ENCODE results near the gene SIGLEC11.
"Not testable (repeated sequence)": the region's sequence is repeated elsewhere in the genome, so short reads cannot be mapped to it uniquely, and the experiment has no call there.

SIGLEC11 gene

DNA sequence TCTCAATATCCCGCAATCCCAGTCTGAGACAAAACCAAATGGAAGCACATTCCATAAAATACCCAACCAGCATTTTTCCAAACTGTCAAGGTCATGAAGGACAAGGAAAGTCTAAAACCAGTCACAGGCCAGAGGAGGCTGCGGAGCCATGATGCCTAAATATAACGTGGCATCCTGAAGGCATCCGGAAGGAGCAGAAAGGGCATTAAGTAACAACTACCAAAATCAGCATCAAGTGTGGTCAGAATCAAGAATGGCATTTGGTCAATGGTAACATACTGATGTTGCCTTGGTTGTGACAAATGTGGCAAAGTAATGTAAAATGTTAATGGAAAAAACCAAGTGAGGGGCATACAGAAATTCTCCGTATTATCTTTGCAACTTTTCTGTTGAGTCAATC lies 35.5 kb downstream of the SIGLEC11 start:
- no peak for DNase-seq (ENCODE audit: low read depth)

DNA sequence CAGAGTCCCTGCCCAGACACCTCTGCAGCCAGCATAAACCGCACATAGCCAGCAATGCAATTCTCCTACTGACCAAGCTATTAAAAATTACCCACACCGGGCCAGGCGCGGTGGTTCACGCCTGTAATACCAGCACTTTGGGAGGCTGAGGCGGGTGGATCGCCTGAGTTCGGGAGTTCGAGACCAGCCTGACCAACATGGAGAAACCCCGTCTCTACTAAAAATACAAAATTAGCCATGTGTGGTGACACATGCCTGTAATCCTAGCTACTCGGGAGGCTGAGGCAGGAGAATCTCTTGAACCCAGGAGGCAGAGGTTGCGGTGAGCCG lies 36.1 kb downstream of the SIGLEC11 start:
- not testable (repeated sequence) for DNase-seq (ENCODE audit: low read depth)

DNA sequence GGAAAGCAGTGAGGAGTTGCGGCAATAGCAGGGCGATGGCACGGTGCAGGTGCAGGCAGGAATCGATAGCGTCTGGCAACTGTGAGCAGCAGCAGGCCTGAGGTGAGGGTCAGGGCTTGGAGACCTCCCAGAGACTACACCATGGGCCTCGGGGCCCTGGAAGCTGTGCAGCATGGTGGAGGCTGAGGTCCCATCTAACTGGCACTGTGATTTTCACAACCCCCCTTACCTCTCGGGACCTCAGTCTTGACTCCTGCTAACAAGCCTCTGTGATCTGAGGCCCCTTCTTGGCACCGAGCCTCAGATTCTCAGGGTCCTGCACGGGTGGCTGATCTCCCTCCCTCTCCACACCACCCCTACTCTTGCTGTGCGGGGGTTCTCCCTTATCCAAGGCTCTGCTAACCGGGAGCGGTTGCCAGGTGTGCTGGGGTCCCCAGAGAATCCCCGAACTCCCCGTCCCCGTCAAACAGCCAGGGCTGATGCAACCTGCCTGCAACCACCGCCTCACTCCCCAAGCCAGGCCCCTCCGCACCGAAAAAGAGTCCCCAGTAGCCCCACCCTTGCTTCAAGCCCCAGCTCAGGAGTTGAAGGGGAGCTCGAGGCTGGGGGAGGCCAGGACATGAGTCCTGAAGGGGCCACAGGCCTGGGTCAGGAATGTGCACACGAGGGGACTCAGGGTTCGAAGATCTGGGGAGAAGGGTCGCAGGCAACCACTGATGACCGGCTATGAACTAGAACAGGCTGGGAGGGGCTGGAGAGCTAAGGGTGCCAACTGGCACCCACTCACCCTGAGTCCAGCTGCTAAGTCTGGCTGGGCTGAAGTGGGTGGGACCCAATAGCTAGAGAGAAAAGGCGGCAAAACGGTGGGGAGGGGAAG lies 36.7 kb downstream of the SIGLEC11 start:
- DNase-seq (ENCODE audit: low read depth), result no peak

DNA sequence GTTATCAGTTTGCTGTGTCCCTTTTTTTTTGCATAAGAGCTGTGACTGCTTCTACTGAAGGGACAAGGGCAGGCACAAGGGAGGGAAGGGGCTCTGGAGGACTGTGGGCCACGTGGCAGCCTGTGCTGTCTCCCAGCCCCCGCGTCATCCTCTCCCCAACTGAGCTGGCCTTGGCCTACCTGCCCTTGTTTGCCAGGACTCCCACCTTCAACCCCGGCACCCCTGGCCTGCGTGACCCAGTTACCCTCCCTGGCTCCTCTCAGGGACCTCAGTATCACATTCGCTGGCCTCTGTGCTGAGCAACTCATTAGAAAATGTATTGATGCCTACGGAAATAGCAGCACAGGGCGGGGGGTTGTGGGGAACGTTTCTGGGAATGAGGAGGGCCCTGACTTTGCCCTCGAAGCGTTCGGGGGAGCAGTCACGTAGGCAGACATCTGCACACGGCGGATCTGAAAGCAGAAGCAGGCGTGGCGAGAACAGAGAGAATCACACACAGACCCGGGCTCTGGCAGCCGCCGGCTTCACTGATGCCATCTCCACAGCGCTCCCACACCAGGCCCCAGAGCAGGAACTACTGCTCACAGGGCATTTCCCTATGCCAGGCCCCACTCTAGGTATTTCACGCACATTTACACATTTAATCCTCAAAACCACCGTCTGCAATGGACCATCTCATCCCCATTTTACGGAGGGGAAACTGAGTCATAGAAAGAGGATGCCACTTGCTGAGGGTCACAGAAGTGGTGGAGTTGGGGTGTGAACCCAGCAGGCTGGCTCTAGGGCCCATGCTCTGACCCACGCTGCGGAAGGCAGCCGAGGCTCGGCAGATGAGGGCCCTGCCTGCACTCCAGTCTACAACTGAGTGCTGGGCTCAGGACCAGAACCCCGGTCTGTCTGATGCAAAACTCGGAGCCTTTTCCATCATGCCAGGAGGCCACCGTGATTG lies 37.6 kb downstream of the SIGLEC11 start:
- no peak for DNase-seq (ENCODE audit: low read depth)

DNA sequence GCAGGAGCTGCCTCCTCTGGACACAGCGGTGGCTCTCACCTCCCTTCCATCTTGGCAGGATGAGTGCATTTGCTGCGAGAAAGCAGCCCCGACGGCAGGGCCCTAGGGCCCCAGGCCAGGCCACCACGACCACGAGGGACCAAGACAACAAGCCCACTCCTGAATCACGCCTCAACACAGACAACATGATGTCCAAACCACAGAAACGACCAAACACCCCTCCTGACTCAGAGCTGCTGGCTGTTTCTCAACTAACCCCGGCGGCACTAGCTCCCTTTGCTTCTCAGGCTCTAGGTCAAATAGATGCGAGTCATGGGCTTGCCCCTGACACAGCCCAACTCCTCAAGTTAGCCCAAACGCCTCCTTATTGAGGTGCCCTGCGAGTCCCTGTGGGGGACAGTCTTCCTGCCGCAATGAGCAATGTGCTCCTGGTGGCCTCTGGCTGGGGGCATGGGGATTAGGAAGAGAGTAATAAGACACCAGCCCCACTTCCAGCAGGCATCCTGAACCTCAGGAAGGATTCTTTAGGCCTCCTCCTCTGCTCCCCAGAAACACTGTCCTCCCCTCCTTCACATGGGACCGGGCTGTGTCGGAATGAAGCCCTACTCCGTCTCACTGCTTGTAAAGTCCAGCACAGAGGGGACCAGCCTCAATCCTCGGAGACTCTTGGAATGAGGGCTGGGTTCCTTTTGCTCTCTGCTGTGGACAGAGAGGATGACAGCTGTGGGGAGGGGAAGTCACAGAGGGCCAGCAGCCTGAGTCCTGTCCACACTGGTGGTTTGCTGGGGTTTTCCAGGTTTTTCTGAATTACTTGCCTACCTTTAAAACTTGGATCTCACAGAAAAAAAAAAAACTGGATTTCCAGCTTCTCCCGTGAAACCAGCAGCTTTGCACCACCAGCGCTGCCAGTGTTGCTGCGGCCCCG lies 38.8 kb downstream of the SIGLEC11 start:
- no peak for DNase-seq (ENCODE audit: low read depth)

DNA sequence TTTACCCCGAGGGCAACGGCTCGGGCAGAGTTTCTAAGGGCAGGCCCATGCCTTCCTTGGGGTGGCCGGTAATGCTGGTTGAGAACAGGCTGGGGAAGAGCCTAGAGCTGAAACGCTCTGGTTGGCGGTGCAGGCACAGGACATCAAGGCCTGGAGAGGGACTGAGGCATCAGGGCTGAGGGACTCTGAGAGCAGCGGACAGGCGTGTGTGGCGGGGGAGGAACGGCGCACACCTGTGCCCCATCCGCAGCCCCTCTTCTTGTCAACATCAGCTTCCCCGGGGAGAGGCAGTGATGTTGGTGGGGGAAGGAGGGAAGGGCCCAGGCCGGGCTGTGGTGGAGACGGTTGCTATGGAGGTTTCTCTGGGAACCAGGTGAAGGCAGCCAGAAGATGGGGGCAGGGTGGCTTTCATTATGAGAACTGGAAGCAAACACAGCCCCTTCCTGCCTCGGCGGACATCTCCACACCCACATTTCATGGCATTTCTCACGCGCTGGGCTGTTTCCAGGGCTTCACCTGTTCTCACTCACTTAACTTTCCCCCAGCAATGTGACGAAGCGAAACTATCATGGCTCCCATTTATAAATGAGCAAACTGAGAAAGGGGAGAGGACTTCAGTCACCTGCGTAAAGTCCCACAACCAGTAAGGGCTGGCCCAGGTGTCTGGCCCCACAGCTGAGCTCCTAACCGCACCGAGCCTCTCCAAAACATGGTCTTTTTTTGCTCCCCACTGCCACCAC lies 40.2 kb downstream of the SIGLEC11 start:
- no peak for DNase-seq (ENCODE audit: low read depth)

DNA sequence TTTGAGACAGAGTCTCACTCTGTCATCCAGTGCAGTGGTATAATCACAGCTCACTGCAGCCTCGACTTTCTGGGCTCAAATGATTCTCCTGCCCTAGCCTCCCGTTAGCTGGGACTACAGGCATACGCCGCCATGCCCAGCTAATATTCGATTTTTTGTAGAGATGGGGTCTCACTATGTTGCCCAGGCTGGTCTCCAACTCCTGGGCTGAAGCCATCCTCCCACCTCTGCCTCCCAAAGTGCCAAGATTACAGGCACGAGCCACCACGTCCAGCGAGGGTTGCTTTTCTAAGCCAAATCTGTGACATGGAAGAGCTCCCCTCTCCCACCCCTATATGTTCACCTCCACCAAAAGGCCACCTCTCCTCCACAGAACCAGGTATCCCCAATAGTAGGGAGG lies 42.9 kb downstream of the SIGLEC11 start:
- DNase-seq (ENCODE audit: low read depth), result no peak

DNA sequence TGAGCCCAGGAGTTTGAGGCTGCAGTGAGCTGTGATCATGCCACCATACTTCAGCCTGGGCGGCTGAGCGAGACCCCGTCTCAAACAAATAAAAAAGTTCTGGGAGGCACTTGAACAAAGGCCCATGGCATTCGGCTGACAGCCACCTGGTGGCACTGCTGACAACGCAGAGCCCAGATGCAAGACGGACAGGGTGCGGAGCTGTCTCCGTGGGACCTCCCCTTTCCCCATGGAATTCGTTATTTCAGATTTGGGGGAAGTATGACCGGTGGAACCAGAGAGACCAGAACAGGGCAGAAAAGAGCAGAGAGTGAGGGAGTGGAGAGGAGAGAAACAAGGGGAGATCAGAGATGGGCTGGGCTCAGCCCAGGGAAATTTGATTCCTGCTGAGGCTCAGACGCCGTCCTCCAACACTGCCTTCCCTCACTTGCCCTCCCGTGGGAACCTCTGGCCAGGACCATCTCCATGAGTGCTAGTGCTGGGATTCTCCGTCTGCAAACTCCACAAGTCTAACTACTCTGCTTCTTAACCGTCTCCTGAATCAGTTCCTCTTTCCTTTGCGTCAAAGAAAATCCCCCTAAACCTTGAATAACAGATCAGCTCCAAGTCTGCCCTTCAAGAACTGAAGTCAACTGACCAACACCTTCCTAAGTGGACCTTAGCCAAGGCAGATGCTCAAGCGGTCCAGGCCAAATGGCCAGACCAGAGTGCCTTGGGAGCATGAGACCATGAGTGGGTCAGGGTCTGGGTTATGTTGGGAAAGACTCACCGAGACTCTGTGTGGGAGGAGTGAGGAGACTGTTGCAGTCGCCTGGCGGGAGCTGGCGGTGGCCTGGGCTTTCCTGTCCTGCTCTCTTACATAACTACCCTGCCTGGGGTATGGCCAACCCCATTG lies 43.9 kb downstream of the SIGLEC11 start:
- no peak for DNase-seq (ENCODE audit: low read depth)

DNA sequence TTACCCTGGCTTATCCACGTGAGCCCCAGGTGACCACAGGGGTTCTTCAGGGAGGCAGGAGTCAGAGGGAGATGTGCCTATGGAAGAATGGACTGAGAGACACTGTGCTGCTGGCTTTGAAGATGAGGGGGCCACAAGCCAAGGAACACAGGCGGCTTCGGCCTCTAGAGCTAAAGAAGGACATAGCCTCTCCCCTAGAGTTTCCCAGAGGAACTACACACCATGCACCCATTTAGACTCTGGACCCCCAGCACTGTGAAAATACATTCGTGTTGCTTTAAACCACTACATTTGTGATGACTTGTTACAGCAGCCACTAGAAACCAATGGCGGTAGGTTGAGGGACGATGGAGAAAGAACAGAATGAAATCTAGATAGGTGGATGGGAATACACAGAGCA lies 45.7 kb downstream of the SIGLEC11 start:
- no peak for DNase-seq (ENCODE audit: low read depth)

DNA sequence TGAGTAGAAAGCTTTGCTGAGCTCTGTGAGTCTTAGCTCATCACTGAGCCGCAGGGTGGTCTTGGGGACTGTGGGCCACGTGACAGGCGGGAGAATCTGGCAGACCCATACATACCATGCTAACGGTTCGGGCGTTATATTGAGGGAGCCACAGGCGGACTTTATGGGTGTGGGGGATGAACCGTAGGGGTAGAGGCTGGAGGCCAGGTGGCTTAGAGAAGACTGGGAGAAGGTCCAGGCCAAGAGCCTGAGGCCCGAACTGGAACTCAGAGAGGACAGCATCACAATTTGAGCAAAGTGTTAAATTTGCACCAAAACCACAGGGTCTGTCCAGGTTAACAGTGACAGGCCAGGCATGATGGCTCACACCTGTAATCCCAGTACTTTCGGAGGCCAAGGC lies 47.3 kb downstream of the SIGLEC11 start:
- no peak for DNase-seq (ENCODE audit: low read depth)

DNA sequence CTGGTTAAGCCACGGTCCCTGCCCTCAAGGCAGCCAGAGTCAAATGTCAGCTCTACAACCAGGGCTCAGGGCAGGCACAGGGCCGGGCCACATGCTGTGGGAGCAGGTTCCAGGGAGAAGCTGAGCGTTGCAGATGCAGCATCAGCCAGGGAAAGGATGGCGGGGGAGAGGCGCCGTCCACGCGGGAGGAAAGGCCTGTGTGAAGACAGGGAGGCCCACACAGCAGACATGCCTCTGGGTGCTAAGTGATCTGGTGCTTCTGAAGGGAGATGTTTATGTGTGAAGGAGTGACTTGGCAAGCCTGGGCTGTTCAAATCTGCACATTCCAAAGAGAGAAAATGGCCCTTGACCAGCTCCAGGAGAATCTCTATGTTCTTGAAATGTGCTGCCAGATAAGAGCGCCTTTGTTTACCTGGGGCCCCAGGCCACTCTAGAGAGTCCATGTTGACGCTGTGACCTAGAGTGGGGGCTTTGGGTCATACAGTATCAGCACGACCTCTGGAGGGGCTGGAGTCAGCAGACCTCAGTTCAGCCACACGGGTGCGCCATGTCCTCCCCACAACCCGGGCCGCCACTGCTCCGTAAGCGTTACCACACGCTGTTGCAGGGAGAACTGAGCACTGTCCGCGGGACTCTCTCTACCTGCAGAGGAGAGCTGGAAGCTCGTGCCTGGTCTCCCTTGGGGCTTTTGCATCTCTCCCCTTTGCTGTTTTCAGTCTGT lies 47.8 kb downstream of the SIGLEC11 start:
- DNase-seq (ENCODE audit: low read depth), result no peak

DNA sequence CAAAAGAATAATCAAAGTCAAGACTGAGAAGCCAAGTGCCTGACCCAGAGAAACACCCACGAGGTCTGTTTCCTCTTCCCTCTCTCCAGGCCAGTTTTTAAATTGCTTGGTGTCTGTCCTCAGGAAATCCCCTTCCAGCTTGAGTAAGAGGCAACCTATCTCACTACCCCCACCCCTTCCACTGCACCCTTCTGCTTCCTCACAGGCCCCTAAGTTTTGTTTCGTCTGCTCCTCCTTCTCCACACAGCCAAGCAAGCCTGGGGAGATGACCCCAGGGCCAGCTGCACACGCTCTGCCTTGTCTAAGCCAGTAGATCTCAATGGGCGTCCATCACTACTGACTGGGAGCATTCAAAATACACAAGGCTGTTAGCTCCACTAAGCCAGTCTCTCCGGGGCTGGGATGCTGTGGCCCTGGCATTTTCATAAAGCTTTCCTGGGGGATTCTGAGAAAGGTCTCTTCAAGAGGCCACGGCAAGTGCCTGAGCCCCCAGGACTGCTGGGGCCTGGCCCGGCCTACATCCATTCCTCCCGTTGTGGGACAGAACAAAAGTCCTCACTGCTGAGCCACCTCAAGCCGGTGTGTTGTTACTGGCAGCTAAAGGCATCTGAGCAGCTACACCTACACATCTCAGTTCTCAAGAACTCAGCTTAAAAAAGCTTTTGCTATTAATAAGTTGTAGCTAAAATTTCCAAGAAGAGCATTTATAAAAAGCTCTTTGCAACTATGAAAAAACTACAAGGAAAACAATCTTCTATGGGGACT lies 49.4 kb downstream of the SIGLEC11 start:
- no peak for DNase-seq (ENCODE audit: low read depth)

DNA sequence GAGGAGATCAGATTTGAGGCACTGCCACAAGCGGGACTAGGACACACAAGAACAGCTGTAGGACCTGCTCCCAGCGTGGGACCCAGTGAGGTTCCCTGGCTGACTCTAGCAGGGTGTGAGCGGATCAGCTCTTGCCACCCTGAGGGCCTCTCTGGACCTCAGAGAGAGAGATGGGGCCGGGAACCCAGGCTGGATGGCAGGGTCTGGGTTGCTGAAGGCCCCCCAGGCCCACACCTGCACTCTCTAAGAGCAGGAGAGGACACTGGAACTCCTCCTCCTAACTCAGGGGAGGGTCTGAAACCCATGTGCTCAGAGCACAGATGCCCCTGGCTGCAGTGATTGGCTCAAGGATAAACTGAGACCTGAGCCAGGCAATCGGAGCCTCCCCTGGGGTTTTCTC lies 50.8 kb downstream of the SIGLEC11 start:
- no peak for DNase-seq (ENCODE audit: low read depth)

DNA sequence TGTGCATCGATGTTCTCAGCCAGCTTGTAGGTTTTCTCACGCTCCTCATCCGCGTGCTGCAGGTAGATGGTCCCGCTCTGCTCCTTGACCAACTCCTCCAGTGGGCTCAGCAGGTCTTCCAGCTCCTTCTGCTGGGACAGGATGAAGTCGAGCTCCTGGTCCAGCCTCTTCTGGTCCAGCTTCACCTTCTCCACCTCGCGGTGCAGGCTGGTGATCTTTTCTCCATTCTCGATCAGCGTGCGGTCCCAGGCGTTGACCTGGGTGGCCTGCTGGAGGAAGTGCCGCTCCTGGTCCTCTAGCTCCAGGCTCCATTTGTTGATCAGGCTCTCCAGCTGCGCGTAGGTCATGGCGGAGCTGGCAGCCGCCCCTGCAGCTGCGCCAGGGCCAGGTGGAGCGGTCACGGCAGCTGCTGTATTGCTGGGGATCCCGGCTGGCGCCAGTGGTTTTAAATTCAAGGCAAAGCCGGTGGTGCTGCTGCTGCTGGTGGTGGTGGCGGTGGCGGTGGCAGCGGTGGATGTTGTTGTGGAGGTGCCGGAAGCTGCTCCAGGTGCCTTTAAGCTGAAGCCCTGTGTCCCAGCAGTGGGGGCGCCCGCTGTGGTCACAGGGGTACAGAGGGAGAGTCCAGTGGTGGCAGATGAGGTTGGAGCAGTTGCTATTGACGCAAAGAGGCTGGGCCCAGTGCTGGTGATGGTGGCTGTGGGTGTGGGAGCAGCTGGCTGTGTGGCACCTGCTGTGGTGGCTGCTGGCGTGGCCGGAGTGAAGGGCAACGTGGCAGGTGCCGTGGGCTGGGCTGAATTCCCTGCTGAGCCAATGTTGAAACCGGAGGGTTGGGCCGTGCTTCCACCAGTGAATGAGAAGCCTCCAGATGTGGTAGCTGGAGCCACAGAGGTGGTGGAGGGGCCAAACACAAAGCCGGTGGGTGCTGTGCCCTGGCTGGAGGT lies 52.2 kb downstream of the SIGLEC11 start:
- DNase-seq (ENCODE audit: low read depth), result no peak

DNA sequence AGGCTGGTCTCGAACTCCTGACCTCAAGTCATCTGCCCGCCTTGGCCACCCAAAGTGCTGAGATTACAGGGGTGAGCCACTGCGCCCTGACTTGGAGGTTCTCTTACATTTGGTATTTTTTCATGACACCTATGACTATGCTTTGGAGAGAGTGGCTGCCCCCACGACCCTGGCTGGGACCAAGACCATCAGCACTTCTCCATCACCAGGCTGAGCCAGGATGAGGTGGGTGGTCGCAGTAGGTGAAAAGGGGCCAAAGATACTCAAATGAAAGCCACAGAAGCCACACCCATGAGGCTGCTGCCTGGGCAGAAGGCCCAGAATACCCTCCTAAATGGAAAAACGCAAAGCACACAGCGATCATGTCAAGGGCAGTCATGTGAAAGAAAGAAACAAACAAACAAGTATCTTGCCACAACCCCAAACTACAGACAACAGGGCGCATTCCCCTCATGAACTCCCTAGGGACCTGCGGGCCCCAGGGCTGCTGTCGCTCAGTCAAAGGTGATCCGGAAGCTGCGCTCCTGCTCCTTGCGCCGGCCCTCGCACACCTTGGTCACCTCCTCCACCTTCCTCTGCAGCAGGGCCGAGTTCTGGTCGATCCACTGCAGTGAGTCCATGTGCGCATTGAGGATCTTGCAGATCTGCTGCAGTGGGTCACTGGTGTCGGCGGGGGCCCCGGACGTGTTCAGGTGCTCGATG lies 53.1 kb downstream of the SIGLEC11 start:
- no peak for DNase-seq (ENCODE audit: low read depth)

DNA sequence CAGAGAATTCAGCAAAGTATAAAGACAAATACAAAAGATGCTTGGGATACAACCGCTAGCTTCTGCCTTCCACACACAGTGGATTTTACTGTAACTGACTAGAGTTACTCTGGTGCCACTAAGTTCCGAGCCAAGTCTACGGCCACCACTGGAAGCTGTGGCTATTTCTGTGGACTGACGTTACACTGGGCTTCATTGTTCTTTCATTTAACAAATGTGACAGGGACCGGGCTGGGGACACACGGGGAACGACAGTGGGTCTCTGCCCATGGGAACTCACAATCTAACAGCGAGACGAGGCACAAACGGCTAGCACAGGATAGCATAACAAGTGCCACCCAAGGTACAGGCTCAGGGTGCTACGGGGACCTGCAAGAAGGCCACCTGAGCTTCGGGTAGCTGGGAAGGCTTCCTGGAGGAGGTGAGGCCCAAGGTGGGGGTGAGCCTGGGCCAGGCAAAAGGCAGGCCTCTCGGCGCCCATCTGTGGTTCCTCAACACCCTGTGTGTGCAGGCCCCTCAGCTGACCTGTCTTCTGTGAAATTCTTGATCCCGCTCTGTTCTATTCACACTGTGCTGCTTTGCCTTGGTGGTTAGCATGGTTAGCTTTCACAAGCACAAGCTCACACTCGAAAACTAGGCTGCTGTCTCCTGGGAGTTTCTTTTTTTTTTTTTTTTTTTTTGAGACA lies 54.0 kb downstream of the SIGLEC11 start:
- DNase-seq (ENCODE audit: low read depth), result no peak
